NCI-H1105 (cell line): ENCODE data around the gene DTWD2.
"Not testable (repeated sequence)": the region's sequence is repeated elsewhere in the genome, so short reads cannot be mapped to it uniquely, and the experiment has no call there.

ENCODE experiments used
- DNase-seq: peaks from one replicate; lab custom pipeline; 2025; lab: John Stamatoyannopoulos, UW

DTWD2 gene

GRCh38 chr5:118950354-118950753, 38.0 kb downstream of the DTWD2 start:
- DNase-seq, result not testable (repeated sequence)

GRCh38 chr5:118946138-118946800, 42.1 kb downstream of the DTWD2 start:
- DNase-seq, result no peak

- no peak for DNase-seq
These were observed 50.8 kb downstream of the DTWD2 start for GRCh38 chr5:118937393-118938061.

- DNase-seq, result no peak
These were observed 54.6 kb downstream of the DTWD2 start for GRCh38 chr5:118933703-118934102.

GRCh38 chr5:118931564-118931963, 56.8 kb downstream of the DTWD2 start:
- DNase-seq, result no peak

GRCh38 chr5:118924006-118924389, 64.3 kb downstream of the DTWD2 start:
- DNase-seq, result no peak

- no peak for DNase-seq
These were observed 64.9 kb downstream of the DTWD2 start for GRCh38 chr5:118923295-118924005.

- no peak for DNase-seq
These were observed 66.5 kb downstream of the DTWD2 start for GRCh38 chr5:118921866-118922265.

- DNase-seq, result no peak
These were observed 69.3 kb downstream of the DTWD2 start for GRCh38 chr5:118919016-118919415.

GRCh38 chr5:118918232-118918631, 70.1 kb downstream of the DTWD2 start:
- no peak for DNase-seq

GRCh38 chr5:118907536-118907935, 80.8 kb downstream of the DTWD2 start:
- not testable (repeated sequence) for DNase-seq

- no peak for DNase-seq
These were observed 81.4 kb downstream of the DTWD2 start for GRCh38 chr5:118906947-118907346.

GRCh38 chr5:118905196-118905595, 83.2 kb downstream of the DTWD2 start:
- DNase-seq, result no peak

GRCh38 chr5:118902656-118903438, 85.5 kb downstream of the DTWD2 start:
- no peak for DNase-seq

GRCh38 chr5:118894709-118895108, 93.6 kb downstream of the DTWD2 start:
- no peak for DNase-seq

GRCh38 chr5:118891252-118891651, 97.1 kb downstream of the DTWD2 start:
- no peak for DNase-seq

- no peak for DNase-seq
These were observed 99.2 kb downstream of the DTWD2 start for GRCh38 chr5:118889165-118889564.

GRCh38 chr5:118888556-118888955, 99.8 kb downstream of the DTWD2 start:
- DNase-seq, result no peak

GRCh38 chr5:118883362-118883761, 105.0 kb downstream of the DTWD2 start:
- DNase-seq, result no peak

GRCh38 chr5:118882666-118883065, 105.7 kb downstream of the DTWD2 start:
- DNase-seq, result no peak

- DNase-seq, result not testable (repeated sequence)
These were observed 111.5 kb downstream of the DTWD2 start for GRCh38 chr5:118876852-118877251.

GRCh38 chr5:118875131-118875530, 113.2 kb downstream of the DTWD2 start:
- DNase-seq, result no peak
